Stimulated activated CD4-positive, alpha-beta T cell treated with anti-CD3 and anti-CD28 coated beads, Interleukin-1b, Interleukin-23, amount 100 ng/mL, for 48 hours (primary cell): Measurements from ENCODE around the gene TBC1D32.
"Not testable (repeated sequence)": the region's sequence is repeated elsewhere in the genome, so short reads cannot be mapped to it uniquely, and the experiment has no call there.

Source experiments
- DNase-seq: peaks from one replicate; pipeline ENCODE4 v3.0.0-alpha.2; 2020

TBC1D32 gene

GRCh38 chr6:121334299-121335086, at the start of gene TBC1D32:
TSS of gene TBC1D32 (minus strand) at chr6:121334480. CDS start at chr6:121334430, 50 bp downstream.
- DNase-seq: peak; percentile 90

- no peak for DNase-seq
Measured at GRCh38 chr6:121383478-121383877, 49.2 kb upstream of the TBC1D32 start.

DNA sequence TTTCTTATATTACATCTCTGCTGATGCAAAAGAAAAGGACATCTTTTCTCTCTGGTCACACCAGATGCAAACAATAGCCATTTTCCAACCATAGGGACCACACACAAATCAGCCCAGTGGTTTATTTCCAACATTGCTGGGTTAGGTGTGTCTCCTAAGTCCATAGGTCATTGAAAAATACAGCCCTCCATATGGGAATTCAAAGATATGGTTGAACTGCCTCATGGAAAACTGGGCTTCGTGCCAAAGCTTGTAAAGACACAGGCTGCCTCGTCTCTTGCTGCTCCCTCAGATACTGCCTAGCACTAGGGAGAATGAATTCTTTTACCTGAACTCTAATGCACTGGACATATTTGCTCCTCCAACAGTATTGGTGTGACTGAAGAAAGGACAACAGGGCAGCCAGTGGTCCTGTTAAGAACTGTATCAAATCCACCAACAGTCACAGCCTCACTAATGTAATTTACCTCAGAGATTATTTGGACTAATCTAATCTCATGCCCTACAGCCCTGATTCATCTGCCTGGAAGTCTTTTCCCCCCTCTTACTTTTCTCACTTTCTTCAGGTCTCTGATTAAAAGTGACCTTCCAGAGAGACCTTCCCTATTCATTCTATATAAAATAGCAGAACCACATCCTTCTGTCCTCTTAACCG, 48.3 kb upstream of the TBC1D32 start:
- DNase-seq: no peak

DNA sequence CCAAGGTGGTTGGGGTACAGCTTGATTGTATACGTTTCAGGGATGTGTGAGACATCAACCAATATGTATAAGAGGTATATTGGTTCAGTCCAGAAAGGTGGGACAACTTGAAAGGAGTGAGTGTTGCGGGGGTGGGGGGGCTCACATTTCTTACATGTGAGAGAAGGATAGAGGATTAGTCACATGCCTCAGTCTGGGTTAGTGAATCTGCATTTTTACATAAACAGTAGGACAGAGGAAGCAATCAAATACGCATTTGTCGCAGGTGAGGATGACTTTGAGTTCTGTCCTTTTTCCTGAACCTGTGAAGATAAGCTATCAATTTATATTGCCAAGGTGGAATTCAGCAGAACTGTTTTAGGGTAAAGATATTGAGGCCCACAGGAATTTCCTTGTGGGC, 42.1 kb upstream of the TBC1D32 start:
- no peak for DNase-seq

DNA sequence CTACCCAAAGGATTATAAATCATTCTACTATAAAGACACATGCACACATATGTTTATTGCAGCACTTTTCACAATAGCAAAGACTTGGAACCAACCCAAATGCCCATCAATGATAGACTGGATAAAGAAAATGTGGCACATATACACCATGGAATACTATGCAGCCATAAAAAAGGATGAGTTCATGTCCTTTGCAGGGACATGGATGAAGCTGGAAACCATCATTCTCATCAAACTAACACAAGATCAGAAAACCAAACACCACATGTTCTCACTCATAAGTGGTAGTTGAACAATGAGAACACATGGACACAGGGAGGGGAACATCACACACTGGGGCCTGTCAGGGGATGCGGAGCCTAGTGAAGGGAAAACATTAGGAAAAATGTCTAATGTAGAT, 39.9 kb upstream of the TBC1D32 start:
- not testable (repeated sequence) for DNase-seq

GRCh38 chr6:121365536-121366521, 31.5 kb upstream of the TBC1D32 start:
- no peak for DNase-seq

- DNase-seq: no peak
Measured at GRCh38 chr6:121356575-121356974, 22.3 kb upstream of the TBC1D32 start.

DNA sequence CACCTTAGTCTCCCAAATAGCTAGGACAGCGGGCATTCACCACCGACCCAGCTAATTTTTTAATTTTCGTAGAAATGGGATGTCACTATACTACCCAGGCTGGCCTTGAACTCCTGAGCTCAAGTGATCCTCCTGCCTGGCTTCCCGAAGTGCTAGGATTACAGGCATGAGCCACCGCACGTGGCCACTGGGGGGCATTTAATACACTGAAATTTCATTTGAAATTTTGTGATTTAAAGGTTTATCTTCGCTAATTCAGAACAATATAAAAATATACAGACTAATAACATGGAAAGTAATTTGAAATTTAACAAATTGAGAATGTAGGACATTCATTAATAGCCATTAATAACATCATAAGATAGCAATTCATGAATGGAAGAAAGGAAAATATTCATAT, 20.5 kb upstream of the TBC1D32 start:
- no peak for DNase-seq

- no peak for DNase-seq
Measured at GRCh38 chr6:121352941-121353340, 18.7 kb upstream of the TBC1D32 start.

- DNase-seq: no peak
Measured at GRCh38 chr6:121351916-121352315, 17.6 kb upstream of the TBC1D32 start.

DNA sequence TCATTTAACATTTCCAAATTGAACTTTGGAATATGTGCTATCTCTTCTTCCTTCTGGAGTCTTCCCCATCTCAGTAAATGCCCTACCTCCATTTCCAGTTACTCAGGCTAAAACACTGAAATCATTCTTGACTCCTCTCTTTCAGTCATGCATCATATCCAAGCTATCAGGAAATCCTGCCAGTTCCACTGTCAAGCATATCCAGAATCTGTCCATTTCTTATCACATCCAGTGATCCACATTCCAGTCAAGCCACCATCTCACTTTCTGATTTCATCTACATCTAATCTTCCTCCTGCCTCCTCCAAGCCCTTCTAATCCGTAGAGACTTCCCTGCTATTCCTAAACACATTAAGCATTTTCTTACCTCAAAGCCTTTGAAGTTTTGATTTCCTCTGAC, 15.3 kb upstream of the TBC1D32 start:
- no peak for DNase-seq

GRCh38 chr6:121347484-121347883, 13.2 kb upstream of the TBC1D32 start:
- DNase-seq: no peak

GRCh38 chr6:121344539-121344938, 10.3 kb upstream of the TBC1D32 start:
- DNase-seq: no peak

GRCh38 chr6:121339639-121340226, 5.5 kb upstream of the TBC1D32 start:
- DNase-seq: no peak

GRCh38 chr6:121338956-121339355, 4.7 kb upstream of the TBC1D32 start:
- no peak for DNase-seq

- no peak for DNase-seq
Measured at GRCh38 chr6:121338366-121338765, 4.1 kb upstream of the TBC1D32 start.

DNA sequence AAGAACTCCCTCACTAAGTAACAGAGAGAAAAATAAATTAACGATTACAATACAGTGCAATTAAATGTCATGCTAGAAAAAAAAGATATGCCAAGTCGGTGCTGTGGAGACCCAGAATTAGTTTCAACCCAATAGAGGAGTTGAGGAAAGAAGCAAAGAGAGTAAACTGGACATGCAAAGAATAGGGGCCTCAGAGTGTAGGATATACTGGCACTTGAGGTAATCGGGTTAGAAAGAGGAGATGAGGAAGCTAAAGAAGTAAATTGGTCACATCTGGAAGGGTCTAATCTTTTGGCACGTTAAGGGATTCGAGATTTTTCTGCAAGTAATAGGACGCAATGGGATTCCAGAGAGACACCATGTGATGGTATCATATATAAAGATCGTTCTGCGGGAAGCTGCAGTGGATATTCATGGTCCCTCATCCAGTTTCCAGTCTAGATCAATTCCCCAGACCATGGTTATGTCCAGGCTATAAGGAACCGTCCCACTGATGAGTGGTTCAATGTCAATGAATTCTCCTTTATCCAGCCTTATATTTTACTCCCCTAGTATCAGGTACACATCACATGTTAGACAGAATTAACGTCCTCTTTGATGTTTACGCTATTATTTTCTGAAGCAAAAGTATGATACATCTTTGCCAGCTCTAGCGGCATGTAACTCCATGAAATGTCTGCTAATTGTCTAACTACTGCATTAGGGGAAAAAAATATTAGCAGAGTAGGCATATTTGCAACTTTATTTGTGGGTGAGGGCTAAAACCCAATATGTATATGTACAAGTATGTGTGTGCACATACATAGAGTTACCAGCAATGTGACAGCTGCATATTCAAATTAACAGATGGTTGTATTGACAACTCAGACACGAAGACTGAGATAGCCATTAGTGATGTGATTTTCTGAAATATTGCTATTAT, 1.1 kb upstream of the TBC1D32 start:
- DNase-seq: no peak

GRCh38 chr6:121333694-121334093, 586 bp downstream of the TBC1D32 start:
- DNase-seq: not testable (repeated sequence)

DNA sequence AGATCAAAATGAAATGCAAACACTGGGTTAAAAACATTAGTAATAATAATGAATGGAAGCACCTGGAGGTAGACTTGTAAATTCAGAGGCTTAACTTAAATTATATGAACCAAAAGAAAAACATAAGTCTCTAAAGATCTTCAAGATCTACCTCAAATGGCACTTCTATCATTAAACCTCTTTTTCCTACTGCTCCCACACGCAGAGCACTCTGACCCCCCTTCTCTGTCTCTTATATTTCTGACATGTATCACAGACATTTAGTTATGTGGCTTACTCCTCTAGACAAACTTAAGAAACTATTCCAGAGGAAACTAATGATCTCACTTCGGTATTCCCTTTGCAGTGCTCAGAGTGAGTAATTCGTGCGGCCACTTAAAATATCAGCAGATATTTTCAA, 1.1 kb downstream of the TBC1D32 start:
- DNase-seq: no peak

GRCh38 chr6:121330516-121330915, 3.8 kb downstream of the TBC1D32 start:
- DNase-seq: no peak

DNA sequence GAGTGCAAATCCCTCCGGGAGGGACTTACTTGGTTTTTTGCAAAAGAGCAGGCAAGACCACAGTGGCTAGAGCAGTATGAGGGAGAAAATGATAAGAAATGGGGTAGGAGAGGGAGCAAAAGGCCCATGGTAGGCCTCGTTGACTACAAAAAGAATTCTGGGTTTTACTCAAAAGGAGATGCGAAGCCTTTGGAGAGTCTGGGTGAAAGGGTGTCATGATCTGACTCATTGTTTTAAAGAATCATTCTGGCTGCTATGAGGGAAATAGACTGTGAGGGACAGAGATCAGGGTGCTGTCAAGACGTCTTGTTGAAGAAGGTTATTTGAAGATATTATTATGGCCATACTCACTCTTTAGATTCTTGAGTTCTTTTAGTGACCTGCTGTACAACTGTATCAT, 13.0 kb downstream of the TBC1D32 start:
- DNase-seq: peak; percentile 3

DNA sequence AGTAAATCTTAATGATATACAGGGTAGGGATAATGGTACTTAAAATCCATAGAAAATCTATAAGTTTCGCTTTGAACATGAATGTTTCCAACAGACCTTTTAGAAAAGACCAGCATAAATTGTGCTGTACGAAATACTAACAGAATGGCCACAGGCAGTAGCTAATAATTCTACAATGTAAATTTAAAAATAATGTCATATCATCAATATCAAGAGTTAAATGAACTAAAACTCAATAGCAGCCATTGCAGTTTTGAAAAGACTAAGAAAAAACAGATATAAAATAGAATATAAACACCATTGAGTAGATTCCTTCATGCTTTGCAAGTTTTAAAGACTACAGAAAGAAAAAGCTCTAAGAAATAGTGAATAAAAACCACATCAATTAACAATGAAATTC, 14.7 kb downstream of the TBC1D32 start:
- no peak for DNase-seq
